Lower lobe of right lung (tissue), 2 donors: ENCODE measurements around the gene HS3ST6. TPM values are rescaled to one million over a fixed set of nuclear protein-coding genes. Genes with fewer than 3 reads are reported as not detected.

Experiments
- ATAC-seq, 2 donors: fragments of 200-7000 bp; cut with Tn5 transposase; one replicate each; pipeline ENCODE4 v1.9.1; 2020 to 2022; ENCODE audit warnings: mild to moderate bottlenecking in 2 of 2, moderate library complexity in 2 of 2
- DNase-seq: peaks from one replicate; pipeline ENCODE4 v3.0.0-alpha.2; 2020
- H3K27ac ChIP-seq: fragments of 200-600 bp; one replicate; pipeline ENCODE4 v1.8.0; 2022
- H3K27me3 ChIP-seq: fragments of 200-600 bp; one replicate; pipeline ENCODE4 v1.8.0; 2022; ENCODE audit warnings: low read depth
- H3K36me3 ChIP-seq: fragments of 200-600 bp; one replicate; pipeline ENCODE4 v1.8.0; 2022; ENCODE audit warnings: mild to moderate bottlenecking
- H3K4me1 ChIP-seq: fragments of 200-600 bp; one replicate; pipeline ENCODE4 v1.8.0; 2022
- H3K4me3 ChIP-seq: fragments of 200-600 bp; one replicate; pipeline ENCODE4 v1.8.0; 2022; ENCODE audit warnings: mild to moderate bottlenecking
- H3K9me3 ChIP-seq: fragments of 200-600 bp; one replicate; pipeline ENCODE4 v1.8.0; 2022
- CTCF ChIP-seq: fragments of 200-600 bp; IDR thresholded peaks from one replicate; pipeline ENCODE4 v1.8.0; 2022; ENCODE audit warnings: antibody characterized with exemption, mild to moderate bottlenecking
- intact Hi-C: fragments of 100-400 bp; cut with DNase I; formaldehyde crosslinking; loops from one replicate; pipeline ENCODE4 v1.11.0; 2022
- total RNA-seq: library from RNA; stranded (reverse); fragmentation: NEBNext Ultra II Directional; extraction: Animal tissue kit (Norgen Biotek cat#: 25700); gene quantifications from one replicate; pipeline ENCODE4 v1.2.1, GENCODE V29; 2021
- donor health status: DM: no; HTN: yes; CAD: no; lungs with severe emphysema.

HS3ST6 gene
- total RNA-seq, 1 donor from 2014 or later, result 1.3 TPM

DNA sequence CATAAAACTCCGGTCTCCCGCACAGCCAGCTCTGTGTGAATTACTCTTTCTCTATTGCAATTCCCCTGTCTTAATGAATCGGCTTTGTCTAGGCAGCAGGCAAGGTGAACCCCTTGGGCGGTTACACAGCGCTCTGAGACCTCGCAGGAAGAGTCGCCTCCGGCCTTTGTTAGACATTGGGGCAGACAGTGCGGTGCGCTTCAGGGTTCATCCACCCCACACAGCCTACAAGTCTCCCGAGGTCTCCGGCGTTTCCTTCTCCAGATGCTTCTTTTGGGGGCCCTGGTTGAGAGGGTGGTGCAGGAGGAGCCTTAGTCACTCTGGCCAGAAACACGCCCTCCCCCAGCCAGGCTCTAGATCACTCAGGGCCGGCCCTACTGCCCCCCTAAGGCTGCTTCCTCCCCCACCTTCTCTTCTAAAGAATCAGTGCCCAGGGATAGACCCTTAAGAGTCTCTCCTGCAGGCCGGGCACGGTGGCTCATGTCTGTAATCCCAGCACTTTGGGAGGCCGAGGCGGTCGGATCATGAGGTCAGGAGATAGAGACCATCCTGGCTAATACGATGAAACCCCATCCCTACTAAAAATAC, 26.5 kb upstream of the HS3ST6 start:
- ATAC-seq, result no peak
- no peak overlapping the region for H3K4me3 ChIP-seq
- peaks cover 12% of the 10 kb centered on the region for H3K36me3 ChIP-seq
- H3K4me1 ChIP-seq, result peaks cover 17% of the 10 kb centered on the region
- H3K27me3 ChIP-seq, result no peaks in the 10 kb centered on the region
- DNase-seq, result no peak
- intact Hi-C loops, result no loop called here
- no peak for TF ChIP-seq CTCF
- no peak overlapping the region for H3K27ac ChIP-seq
- H3K9me3 ChIP-seq, result no peaks in the 10 kb centered on the region

DNA sequence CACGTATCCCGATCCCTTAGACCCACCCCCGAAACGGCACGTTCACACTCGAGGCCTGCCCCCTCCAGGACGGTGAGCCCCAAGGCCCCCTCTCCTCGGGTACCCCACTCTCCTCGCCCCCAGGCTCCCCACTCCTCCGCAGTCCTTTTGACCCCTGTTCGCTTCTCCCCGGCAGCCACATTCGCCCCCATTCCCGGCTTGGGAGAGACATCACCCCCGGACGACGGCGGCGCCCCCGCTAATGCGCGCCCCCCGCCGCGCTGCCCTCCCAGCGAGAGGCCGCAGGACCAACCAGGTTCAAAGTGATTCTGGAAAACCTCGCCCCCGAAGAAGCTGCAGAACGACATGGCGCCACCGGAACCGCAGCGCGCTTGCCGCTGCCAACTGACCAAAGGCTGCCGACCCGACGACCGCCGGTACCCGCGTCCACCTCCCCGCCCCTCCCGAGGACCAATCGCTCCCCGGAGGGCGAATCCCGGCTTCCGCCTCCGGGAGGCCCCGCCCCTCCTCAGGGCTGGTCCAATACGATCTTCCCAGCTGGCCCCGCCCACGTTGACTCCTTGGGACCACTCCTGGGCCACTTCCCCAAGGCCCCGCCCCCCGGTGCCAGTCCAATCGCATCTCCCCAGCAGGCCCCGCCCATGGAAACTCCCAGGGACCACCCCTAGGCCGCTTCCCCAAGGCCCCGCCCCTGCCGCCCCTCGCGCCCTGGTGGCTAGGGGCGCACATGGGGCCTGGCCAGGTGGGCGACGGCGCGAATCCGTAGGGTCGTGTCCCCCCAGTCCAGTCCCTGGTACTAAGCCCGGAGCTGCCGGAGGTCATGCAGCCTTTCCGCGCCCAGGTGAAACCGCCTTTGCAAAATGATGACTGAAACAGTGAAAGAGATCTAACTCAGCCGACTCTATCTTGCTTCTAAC, 24.9 kb upstream of the HS3ST6 start, which contains the start of gene MSRB1:
MSRB1 (minus strand) TSS at position 390 of the 917 bp plus-strand sequence; CDS start at position 347, 43 bp downstream.
- Histone ChIP-seq H3K36me3 (peaks cover 28% of the 10 kb centered on the region), H3K4me3 (peak within 1 kb of the TSS; percentile 71), H3K9me3 (no peaks in the 10 kb centered on the region), H3K27ac (peak within 1 kb of the TSS; percentile 71), H3K4me1 (peaks cover 17% of the 10 kb centered on the region), H3K27me3 (no peaks in the 10 kb centered on the region)
- DNase-seq (peak; percentile 100), ATAC-seq (peak; percentile 97)
- intact Hi-C loops, result no loop called here
- no peak for TF ChIP-seq CTCF

- intact Hi-C loops, result no loop called here
- no peaks in the 10 kb centered on the region for H3K9me3 ChIP-seq
- H3K4me3 ChIP-seq, result peak overlapping the region; percentile 71
- peaks cover 37% of the 10 kb centered on the region for H3K36me3 ChIP-seq
- H3K4me1 ChIP-seq, result peaks cover 17% of the 10 kb centered on the region
- H3K27me3 ChIP-seq, result no peaks in the 10 kb centered on the region
- TF ChIP-seq CTCF, result no peak
- ATAC-seq (peak; percentile 1 to 4), DNase-seq (peak; percentile 60)
- H3K27ac ChIP-seq, result peak overlapping the region; percentile 71
Observed at GRCh38 chr16:1942047-1942809, 24.0 kb upstream of the HS3ST6 start.

- Histone ChIP-seq H3K27ac (peak overlapping the region; percentile 71), H3K4me1 (peaks cover 17% of the 10 kb centered on the region), H3K4me3 (peak overlapping the region; percentile 71), H3K27me3 (no peaks in the 10 kb centered on the region), H3K9me3 (no peaks in the 10 kb centered on the region), H3K36me3 (peaks cover 41% of the 10 kb centered on the region)
- ATAC-seq (no peak), DNase-seq (no peak)
- TF ChIP-seq CTCF, result no peak
- intact Hi-C loops, result no loop called here
Observed at GRCh38 chr16:1941162-1942046, 23.2 kb upstream of the HS3ST6 start.
